ENCODE data around the gene RPGRIP1. TPM values are rescaled to one million over a fixed set of nuclear protein-coding genes. Genes with fewer than 3 reads are reported as not detected.

Gene RPGRIP1
- total RNA-seq, 1 donor from 2014 or later, result 1.1 TPM

DNA sequence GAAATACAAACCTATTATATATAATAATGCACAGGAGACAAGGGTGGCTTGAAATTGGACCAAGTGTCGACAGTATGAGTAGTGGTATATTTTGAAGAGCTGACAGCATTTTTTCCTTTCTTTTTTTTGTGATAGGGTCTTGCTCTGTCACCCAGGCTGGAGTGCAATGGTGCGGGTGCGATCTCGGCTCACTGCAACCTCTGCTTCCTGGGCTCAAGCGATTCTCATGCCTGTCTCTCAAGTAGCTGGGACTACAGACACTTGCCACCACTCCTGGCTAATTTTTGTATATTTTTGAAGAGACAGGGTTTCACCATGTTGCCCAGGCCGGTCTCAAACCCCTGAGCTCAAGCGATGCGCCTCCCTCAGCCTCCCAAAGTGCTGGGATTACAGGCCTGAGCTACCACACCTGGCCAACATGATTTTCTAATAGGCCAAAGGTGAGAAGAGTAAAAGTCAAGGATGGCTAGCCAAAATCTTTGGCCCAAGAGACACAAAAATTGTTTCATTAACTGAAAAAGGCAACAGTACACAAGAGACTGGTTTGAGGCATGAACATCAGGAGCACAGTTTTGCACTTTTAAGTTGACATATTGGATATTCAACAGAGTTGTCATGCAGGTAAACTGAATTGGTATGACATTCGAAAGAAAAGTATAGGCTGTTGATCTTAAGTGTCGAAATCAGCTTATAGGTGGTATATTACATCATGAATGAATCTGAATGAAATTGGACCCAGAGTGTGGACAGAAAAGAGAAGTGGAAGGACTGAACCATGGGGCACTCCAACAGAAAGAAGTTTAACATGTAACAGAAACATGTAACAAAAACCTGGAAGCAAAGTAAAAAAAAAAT is 23.1 kb upstream of the RPGRIP1 start:
- Histone ChIP-seq H3K27me3 (ENCODE audit: low read depth) (no peaks in the 10 kb centered on the region), H3K9me3 (no peaks in the 10 kb centered on the region), H3K27ac (no peak overlapping the region), H3K4me1 (peaks cover 52% of the 10 kb centered on the region), H3K4me3 (peak overlapping the region; percentile 4), H3K36me3 (peaks cover 90% of the 10 kb centered on the region)
- intact Hi-C loops (cut with DNase I), result no loop called here
- ATAC-seq (no peak), DNase-seq (no peak)
- TF ChIP-seq CTCF (IDR thresholded peaks at IDR 0.05), result no peak

- DNase-seq (no peak), ATAC-seq (peak in 1 of 2 donors; percentile 33)
- no peaks in the 10 kb centered on the region for H3K27me3 ChIP-seq (ENCODE audit: low read depth)
- peaks cover 90% of the 10 kb centered on the region for H3K36me3 ChIP-seq
- peak overlapping the region; percentile 4 for H3K4me3 ChIP-seq
- H3K27ac ChIP-seq, result no peak overlapping the region
- no peak for TF ChIP-seq CTCF (IDR thresholded peaks at IDR 0.05)
- no peaks in the 10 kb centered on the region for H3K9me3 ChIP-seq
- H3K4me1 ChIP-seq, result peaks cover 58% of the 10 kb centered on the region
- intact Hi-C loops (cut with DNase I), result no loop called here
Observed at GRCh38 chr14:21257394-21257909, 22.4 kb upstream of the RPGRIP1 start.

DNA sequence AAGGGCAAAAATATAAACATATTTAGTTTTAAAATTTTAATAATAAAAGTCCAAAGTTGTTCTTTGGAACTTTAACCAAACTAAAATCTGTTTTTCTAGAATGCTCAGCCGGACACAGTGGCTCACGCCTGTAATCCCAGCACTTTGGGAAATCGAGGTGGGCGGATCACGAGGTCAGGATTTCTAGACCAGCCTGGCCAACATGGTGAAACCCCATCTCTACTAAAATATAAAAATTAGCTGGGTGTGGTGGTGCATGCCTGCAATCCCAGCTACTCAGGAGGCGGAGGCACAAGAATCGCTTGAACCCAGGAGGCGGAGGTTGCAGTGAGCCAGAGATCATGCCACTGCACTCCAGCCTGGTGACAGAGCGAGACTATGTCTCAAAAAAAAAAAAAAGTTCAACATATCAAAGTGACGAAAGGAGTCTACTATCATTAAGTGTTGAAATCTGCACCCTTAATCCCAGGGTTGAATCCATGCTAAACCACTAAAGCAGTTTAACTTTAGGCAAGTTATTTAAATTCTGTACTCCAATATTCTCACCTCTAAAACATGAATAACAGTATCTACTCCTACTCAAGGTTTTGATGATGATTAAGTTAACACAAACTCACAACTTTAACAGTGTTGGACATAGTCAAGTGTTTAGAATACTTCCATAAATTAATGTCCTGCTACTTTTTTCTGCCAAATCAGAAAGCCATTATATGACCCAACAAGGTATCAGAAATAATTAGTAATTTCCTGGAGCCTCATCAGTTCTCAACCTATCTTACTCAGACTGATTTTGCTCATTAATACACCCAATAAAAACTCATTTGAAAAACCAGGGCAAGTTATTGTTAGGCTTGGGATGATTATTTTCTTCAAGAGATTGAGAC is 21.6 kb upstream of the RPGRIP1 start:
- no peak for TF ChIP-seq CTCF (IDR thresholded peaks at IDR 0.05)
- no peaks in the 10 kb centered on the region for H3K27me3 ChIP-seq (ENCODE audit: low read depth)
- ATAC-seq (peak in 1 of 2 donors; percentile 6), DNase-seq (peak; percentile 59)
- H3K4me1 ChIP-seq, result peaks cover 66% of the 10 kb centered on the region
- peaks cover 90% of the 10 kb centered on the region for H3K36me3 ChIP-seq
- H3K9me3 ChIP-seq, result no peaks in the 10 kb centered on the region
- no peak overlapping the region for H3K4me3 ChIP-seq
- H3K27ac ChIP-seq, result no peak overlapping the region
- intact Hi-C loops (cut with DNase I), result no loop called here

GRCh38 chr14:21258889-21259787 is 20.7 kb upstream of the RPGRIP1 start:
- Histone ChIP-seq H3K36me3 (peaks cover 90% of the 10 kb centered on the region), H3K27me3 (ENCODE audit: low read depth) (no peaks in the 10 kb centered on the region), H3K4me1 (peaks cover 75% of the 10 kb centered on the region), H3K4me3 (no peak overlapping the region), H3K27ac (no peak overlapping the region), H3K9me3 (no peaks in the 10 kb centered on the region)
- intact Hi-C loops (cut with DNase I), result no loop called here
- TF ChIP-seq CTCF (IDR thresholded peaks at IDR 0.05), result no peak
- no peak for DNase-seq
- ATAC-seq, result no peak

DNA sequence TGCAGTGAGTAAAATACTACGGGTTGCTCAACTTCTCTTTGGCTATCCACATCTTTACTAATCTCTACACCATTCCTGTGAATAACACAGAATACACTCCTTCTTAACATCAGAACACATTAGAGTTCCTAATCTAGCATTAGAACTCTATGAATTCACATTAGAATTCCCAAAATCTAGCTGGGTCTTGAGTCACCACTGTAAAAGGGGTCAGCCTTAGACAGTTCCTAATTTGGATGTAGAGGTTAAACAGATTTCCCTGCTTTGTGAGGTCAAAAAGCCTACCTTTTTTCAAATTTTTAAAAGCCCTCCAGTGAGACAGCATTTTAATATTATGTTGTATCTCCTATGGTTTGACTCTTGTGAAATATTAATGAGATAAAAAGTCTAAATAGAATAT is 18.1 kb upstream of the RPGRIP1 start:
- Histone ChIP-seq H3K4me3 (no peak overlapping the region), H3K36me3 (peaks cover 100% of the 10 kb centered on the region), H3K27ac (no peak overlapping the region), H3K4me1 (peaks cover 83% of the 10 kb centered on the region), H3K9me3 (no peaks in the 10 kb centered on the region), H3K27me3 (ENCODE audit: low read depth) (no peaks in the 10 kb centered on the region)
- intact Hi-C loops (cut with DNase I), result no loop called here
- no peak for ATAC-seq
- DNase-seq, result no peak
- TF ChIP-seq CTCF (IDR thresholded peaks at IDR 0.05), result no peak
